ENCODE data around the gene SPATA20. TPM values are rescaled to one million over a fixed set of nuclear protein-coding genes. Genes with fewer than 3 reads are reported as not detected.

The SPATA20 gene
- total RNA-seq, 2 experiments from 2014 or later, result 34.8 to 35.0 TPM

GRCh38 chr17:50549969-50550368, 3.0 kb downstream of the SPATA20 start:
- ChIA-PET POLR2A (no interaction called here), CTCF (interaction anchor here (1.1 to 2.1 kb wide), 3 partner anchors 39 to 76 kb away, joined by 3 to 5 read pairs (median 3); no protein-coding TSS in a partner anchor)

GRCh38 chr17:50550661-50551432, 3.9 kb downstream of the SPATA20 start:
- POLR2A ChIA-PET, result no interaction called here
- CTCF ChIA-PET, result interaction anchor here (0.8 to 2.1 kb wide), 3 partner anchors 40 to 75 kb away, joined by 3 to 5 read pairs (median 3); no protein-coding TSS in a partner anchor

GRCh38 chr17:50551433-50551815, 4.5 kb downstream of the SPATA20 start:
- CTCF ChIA-PET, result interaction anchor here (0.8 to 2.1 kb wide), 3 partner anchors 40 to 75 kb away, joined by 3 to 5 read pairs (median 3); no protein-coding TSS in a partner anchor
- POLR2A ChIA-PET, result no interaction called here

GRCh38 chr17:50551884-50552283, 4.9 kb downstream of the SPATA20 start:
- POLR2A ChIA-PET, result no interaction called here
- CTCF ChIA-PET, result interaction anchor here (2.1 kb wide), 1 partner anchor 41 kb away, joined by 5 read pairs; no protein-coding TSS in a partner anchor

- CTCF ChIA-PET, result no interaction called here
- POLR2A ChIA-PET, result no interaction called here
Observed at GRCh38 chr17:50554201-50554600, 7.2 kb downstream of the SPATA20 start.

GRCh38 chr17:50556803-50557202, 9.8 kb downstream of the SPATA20 start:
- POLR2A ChIA-PET, result no interaction called here
- CTCF ChIA-PET, result no interaction called here

GRCh38 chr17:50557630-50558029, 10.7 kb downstream of the SPATA20 start:
- ChIA-PET POLR2A (no interaction called here), CTCF (no interaction called here)

- ChIA-PET POLR2A (no interaction called here), CTCF (no interaction called here)
Observed at GRCh38 chr17:50558091-50558490, 11.1 kb downstream of the SPATA20 start.

- CTCF ChIA-PET, result no interaction called here
- POLR2A ChIA-PET, result no interaction called here
Observed at GRCh38 chr17:50558581-50558940, 11.6 kb downstream of the SPATA20 start.

GRCh38 chr17:50558941-50559614, 12.1 kb downstream of the SPATA20 start:
- ChIA-PET CTCF (interaction anchor here (2.2 kb wide), 1 partner anchor 67 kb away, joined by 7 read pairs; no protein-coding TSS in a partner anchor), POLR2A (interaction anchor here (0.6 kb wide), 1 partner anchor 72 kb away, joined by 3 read pairs; no protein-coding TSS in a partner anchor)

GRCh38 chr17:50559674-50560184, 12.8 kb downstream of the SPATA20 start:
- ChIA-PET POLR2A (interaction anchor here (0.6 kb wide), 1 partner anchor 73 kb away, joined by 3 read pairs; no protein-coding TSS in a partner anchor), CTCF (interaction anchor here (0.6 to 2.2 kb wide), 2 partner anchors 66 to 315 kb away, joined by 3 to 7 read pairs; no protein-coding TSS in a partner anchor)

- POLR2A ChIA-PET, result interaction anchor here (0.9 kb wide), 1 partner anchor 13 kb away, joined by 3 read pairs; the partner anchor contains the start of gene SPATA20
Observed at GRCh38 chr17:50560185-50560824, 13.3 kb downstream of the SPATA20 start, which contains the start of gene CACNA1G. CACNA1G (plus strand) TSS chr17:50560715; CDS start chr17:50561460, 745 bp downstream.

GRCh38 chr17:50560931-50561745, 14.2 kb downstream of the SPATA20 start:
- POLR2A ChIA-PET, result interaction anchor here (0.9 kb wide), 1 partner anchor 14 kb away, joined by 3 read pairs; the partner anchor contains the start of gene SPATA20
- CTCF ChIA-PET, result interaction anchor here (1.3 to 2.2 kb wide), 2 partner anchors 65 to 134 kb away, joined by 3 to 7 read pairs; no protein-coding TSS in a partner anchor

More at GRCh38 chr17:50560185-50560824, 13.3 kb downstream of the SPATA20 start, which contains the start of gene CACNA1G:
- CTCF ChIA-PET, result interaction anchor here (0.6 to 2.2 kb wide), 3 partner anchors 66 to 315 kb away, joined by 3 to 7 read pairs (median 3); no protein-coding TSS in a partner anchor

- ChIA-PET CTCF (interaction anchor here (1.2 to 1.3 kb wide), 2 partner anchors 87 to 134 kb away, joined by 3 read pairs; no protein-coding TSS in a partner anchor), POLR2A (no interaction called here)
Observed at GRCh38 chr17:50561746-50562141, 14.8 kb downstream of the SPATA20 start.

- ChIA-PET CTCF (interaction anchor here (0.8 to 1.3 kb wide), 4 partner anchors 61 to 165 kb away, joined by 3 to 4 read pairs (median 3); partner anchors contain the start of gene LRRC59), POLR2A (interaction anchor here (0.6 to 1.1 kb wide), 2 partner anchors 11 to 168 kb away, joined by 3 to 5 read pairs; no protein-coding TSS in a partner anchor)
Observed at GRCh38 chr17:50562242-50563091, 15.5 kb downstream of the SPATA20 start.

GRCh38 chr17:50563092-50563511, 16.1 kb downstream of the SPATA20 start:
- POLR2A ChIA-PET, result interaction anchor here (1.1 kb wide), 1 partner anchor 10 kb away, joined by 3 read pairs; no protein-coding TSS in a partner anchor
- CTCF ChIA-PET, result interaction anchor here (0.8 to 1.3 kb wide), 3 partner anchors 60 to 166 kb away, joined by 3 to 4 read pairs (median 3); partner anchors contain the start of gene LRRC59

GRCh38 chr17:50564916-50565315, 17.9 kb downstream of the SPATA20 start:
- ChIA-PET CTCF (no interaction called here), POLR2A (no interaction called here)
